SK-N-SH (cell line): Measurements from ENCODE around the gene CRYBG2. TPM values are rescaled to one million over a fixed set of nuclear protein-coding genes. Genes with fewer than 3 reads are reported as not detected.

ENCODE experiments used
- CTCF ChIA-PET: fragments of 300-600, 350-600 bp; formaldehyde crosslinking; extraction: SDS; loops from one replicate; lab custom pipeline; 2021; lab: Yijun Ruan, JAX
- POLR2A ChIA-PET: fragments of 350-600 bp; sonication (Branson Sonifier 250); formaldehyde crosslinking; extraction: SDS; loops from one replicate; lab custom pipeline; 2020; ENCODE audit warnings: antibody characterized with exemption, inconsistent platforms; lab: Yijun Ruan, JAX
- DNase-seq: peaks from one replicate; pipeline ENCODE4 v3.0.0; 2012
- H2AFZ ChIP-seq: fragments of 200-600 bp; sonication (generic); 2 replicates; pipeline ENCODE4 v1.8.1; 2016; ENCODE audit warnings: antibody characterized with exemption, mild to moderate bottlenecking, low read depth
- H3F3A ChIP-seq: fragments of 200-600 bp; sonication (generic); replicated peaks from 2 replicates; pipeline ENCODE3; 2016; ENCODE audit warnings: antibody characterized with exemption, mild to moderate bottlenecking; ENCODE audit not compliant: insufficient read depth
- H3K27ac ChIP-seq, 2 experiments: fragments of 200-500 bp in 1 of 2; fragments of 200-600 bp in 1 of 2; sonication (Bioruptor generic) in 1 of 2; sonication (generic), shearing (Covaris generic) in 1 of 2; 2 replicates each; pipeline versions ENCODE4 v1.5.1 to v1.6.1; 2014 to 2016; ENCODE audit warnings: low read depth in 2 of 2, inconsistent platforms in 1 of 2, low read length in 1 of 2, mild to moderate bottlenecking in 1 of 2, mixed read lengths in 1 of 2
- H3K27me3 ChIP-seq: fragments of 200-600 bp; sonication (generic), shearing (Covaris generic); 2 replicates; pipeline ENCODE4 v1.6.1; 2016; ENCODE audit warnings: mixed run types; ENCODE audit not compliant: insufficient read depth
- H3K36me3 ChIP-seq, 2 experiments: fragments of 200-500 bp in 1 of 2; fragments of 200-600 bp in 1 of 2; sonication (Bioruptor generic) in 1 of 2; sonication (generic) in 1 of 2; replicated peaks in 1 of 2; 2 replicates each; pipeline versions ENCODE3 to v1.5.1; 2014 to 2016; ENCODE audit warnings: low read length in 1 of 2, mild to moderate bottlenecking in 1 of 2; ENCODE audit not compliant: insufficient read depth in 2 of 2, control insufficient read depth in 1 of 2
- H3K4me1 ChIP-seq, 2 experiments: fragments of 200-500 bp in 1 of 2; fragments of 200-600 bp in 1 of 2; sonication (Bioruptor generic) in 1 of 2; sonication (generic), shearing (Covaris generic) in 1 of 2; 2 replicates each; pipeline versions ENCODE4 v1.5.1 to v1.6.1; 2014 to 2016; ENCODE audit warnings: low read depth in 1 of 2, low read length in 1 of 2, mixed run types in 1 of 2; ENCODE audit not compliant: insufficient read depth in 2 of 2, control insufficient read depth in 1 of 2
- H3K4me2 ChIP-seq: fragments of 200-600 bp; sonication (generic), shearing (Covaris generic); 2 replicates; pipeline ENCODE4 v1.6.1; 2017; ENCODE audit warnings: mixed run types
- H3K4me3 ChIP-seq, 2 experiments: fragments of 200-500 bp in 1 of 2; fragments of 200-600 bp in 1 of 2; sonication (Bioruptor generic) in 1 of 2; sonication (generic), shearing (Covaris generic) in 1 of 2; 2 replicates each; pipeline versions ENCODE4 v1.5.1 to v1.8.1; 2014 to 2016; ENCODE audit warnings: low read depth in 2 of 2, inconsistent platforms in 1 of 2, low read length in 1 of 2, mild to moderate bottlenecking in 1 of 2, mixed read lengths in 1 of 2, moderate library complexity in 1 of 2
- H3K79me2 ChIP-seq: fragments of 200-600 bp; sonication (generic); 2 replicates; pipeline ENCODE4 v1.8.1; 2017; ENCODE audit warnings: mild to moderate bottlenecking; ENCODE audit not compliant: insufficient read depth
- H3K9ac ChIP-seq: fragments of 200-600 bp; sonication (generic); 2 replicates; pipeline ENCODE4 v1.6.1; 2017; ENCODE audit warnings: mixed run types
- H3K9me2 ChIP-seq: fragments of 200-600 bp; sonication (generic); 2 replicates; pipeline ENCODE4 v1.6.1; 2017; ENCODE audit warnings: mixed run types
- H3K9me3 ChIP-seq: fragments of 200-600 bp; sonication (generic); 2 replicates; pipeline ENCODE4 v1.6.1; 2017; ENCODE audit warnings: mixed run types, mild to moderate bottlenecking, moderate library complexity
- H4K20me1 ChIP-seq: fragments of 200-600 bp; sonication (generic); 2 replicates; pipeline ENCODE4 v1.6.1; 2017; ENCODE audit warnings: mild to moderate bottlenecking, mixed run types; ENCODE audit not compliant: insufficient read depth
- ELF1 ChIP-seq: IDR thresholded peaks from 2 replicates; pipeline ENCODE4 v1.4.0; 2012
- EZH2phosphoT487 ChIP-seq: fragments of 200-600 bp; sonication (generic); IDR thresholded peaks from 2 replicates; pipeline ENCODE4 v1.6.1; 2017; ENCODE audit warnings: low read depth, mixed run types, mild to moderate bottlenecking, antibody characterized with exemption, moderate library complexity, borderline replicate concordance
- FOXJ3 ChIP-seq: sonication (generic); formaldehyde crosslinking; IDR thresholded peaks from 2 replicates; pipeline ENCODE4 v1.5.1; 2020; ENCODE audit warnings: mild to moderate bottlenecking, missing genetic modification reagents
- GABPA ChIP-seq: IDR thresholded peaks from 2 replicates; pipeline ENCODE4 v1.4.0; 2012; ENCODE audit warnings: low read depth, mild to moderate bottlenecking
- JUND ChIP-seq: IDR thresholded peaks from 2 replicates; pipeline ENCODE4 v1.4.0; 2012
- MEF2A ChIP-seq: IDR thresholded peaks from 2 replicates; pipeline ENCODE4 v1.4.0; 2012; ENCODE audit warnings: low read depth, borderline replicate concordance
- NFIC ChIP-seq: IDR thresholded peaks from 2 replicates; pipeline ENCODE4 v1.4.0; 2012; ENCODE audit warnings: borderline replicate concordance
- NRF1 ChIP-seq: IDR thresholded peaks from 2 replicates; pipeline ENCODE4 v1.6.1; 2012; ENCODE audit warnings: low read depth, mild to moderate bottlenecking, low read length
- POLR2AphosphoS5 ChIP-seq: IDR thresholded peaks from 2 replicates; pipeline ENCODE4 v1.6.1; 2012; ENCODE audit warnings: low read depth, low read length
- RXRA ChIP-seq: IDR thresholded peaks from 2 replicates; pipeline ENCODE4 v1.4.0; 2012; ENCODE audit warnings: low read depth, mild to moderate bottlenecking, borderline replicate concordance
- SIN3A ChIP-seq: IDR thresholded peaks from 2 replicates; pipeline ENCODE4 v1.6.1; 2012; ENCODE audit warnings: low read depth, mild to moderate bottlenecking, low read length, moderate library complexity, borderline replicate concordance
- TCF12 ChIP-seq: IDR thresholded peaks from 2 replicates; pipeline ENCODE4 v1.4.0; 2012
- TEAD4 ChIP-seq: IDR thresholded peaks from 2 replicates; pipeline ENCODE4 v1.4.0; 2012; ENCODE audit warnings: mild to moderate bottlenecking, borderline replicate concordance; ENCODE audit not compliant: insufficient read depth
- YY1 ChIP-seq: IDR thresholded peaks from 2 replicates; pipeline ENCODE4 v1.4.0; 2012; ENCODE audit warnings: low read depth, mild to moderate bottlenecking
- WGBS: methylation state at CpG from one replicate; pipeline ENCODE4 v1.1.6; 2017; ENCODE audit warnings: low lambda C conversion rate; 5-methylcytosine and 5-hydroxymethylcytosine counted together
- polyA plus RNA-seq, 3 experiments: library from polyadenylated mRNA; depleted of rRNA; stranded (reverse); fragments of >200 nt; gene quantifications; 2 replicates each; pipeline ENCODE4 v1.2.3, GENCODE V29; 2012
- TF ChIP-seq, protein P1 (sequence below): IDR thresholded peaks from 2 replicates; pipeline ENCODE4; 2012
- TF ChIP-seq, protein P2 (sequence below): IDR thresholded peaks from 2 replicates; pipeline ENCODE4 v1.4.0; 2012; ENCODE audit warnings: low read depth, borderline replicate concordance
- TF ChIP-seq, protein P3 (sequence below): fragments of 200-600 bp; sonication (generic); IDR thresholded peaks from 2 replicates; pipeline ENCODE4 v1.6.1; 2017; ENCODE audit warnings: antibody characterized with exemption, mild to moderate bottlenecking, moderate library complexity

Gene CRYBG2
- polyA plus RNA-seq, 1 of the 3 experiments (the other 2 are of a cell fraction) = 0.08 TPM

DNA sequence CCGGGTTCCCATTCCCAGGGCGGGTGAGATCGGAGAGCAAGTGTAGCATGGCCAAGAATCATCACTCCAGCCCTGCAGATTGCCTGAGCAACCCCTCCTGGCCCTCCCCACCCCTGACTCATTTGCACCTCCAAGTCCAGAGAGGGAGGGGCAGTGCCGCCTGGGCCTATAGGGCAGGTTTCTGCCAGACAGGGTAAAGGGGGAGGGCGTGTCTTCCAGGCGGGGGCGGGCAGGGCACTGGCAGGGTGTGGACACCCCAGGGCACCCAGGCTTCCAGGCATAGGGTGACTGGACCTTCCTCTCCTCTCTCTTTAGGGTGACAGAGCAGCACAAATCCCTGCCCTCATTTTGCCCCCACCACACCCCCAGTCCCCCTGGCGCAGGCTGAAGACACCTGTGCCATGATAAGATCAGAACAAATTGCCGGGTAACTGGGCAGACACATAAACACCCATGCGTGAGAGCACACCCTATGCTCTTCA, 3.2 kb upstream of the CRYBG2 start:
- peaks cover 25% of the 10 kb centered on the region; the same call in 1 of the 2 replicates for H3K27me3 ChIP-seq
- TF ChIP-seq ELF1 (no peak), NRF1 (no peak), FOXJ3 (CRISPR knock-in tag) (no peak), TEAD4 (no peak), POLR2AphosphoS5 (no peak), YY1 (no peak), GABPA (no peak), SIN3A (no peak), JUND (no peak), RXRA (no peak), NFIC (no peak), EZH2phosphoT487 (no peak), MEF2A (no peak), TCF12 (no peak)
- TF ChIP-seq, protein P1, sequence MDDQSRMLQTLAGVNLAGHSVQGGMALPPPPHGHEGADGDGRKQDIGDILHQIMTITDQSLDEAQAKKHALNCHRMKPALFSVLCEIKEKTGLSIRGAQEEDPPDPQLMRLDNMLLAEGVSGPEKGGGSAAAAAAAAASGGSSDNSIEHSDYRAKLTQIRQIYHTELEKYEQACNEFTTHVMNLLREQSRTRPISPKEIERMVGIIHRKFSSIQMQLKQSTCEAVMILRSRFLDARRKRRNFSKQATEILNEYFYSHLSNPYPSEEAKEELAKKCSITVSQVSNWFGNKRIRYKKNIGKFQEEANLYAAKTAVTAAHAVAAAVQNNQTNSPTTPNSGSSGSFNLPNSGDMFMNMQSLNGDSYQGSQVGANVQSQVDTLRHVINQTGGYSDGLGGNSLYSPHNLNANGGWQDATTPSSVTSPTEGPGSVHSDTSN = no peak
- TF ChIP-seq, protein P2, sequence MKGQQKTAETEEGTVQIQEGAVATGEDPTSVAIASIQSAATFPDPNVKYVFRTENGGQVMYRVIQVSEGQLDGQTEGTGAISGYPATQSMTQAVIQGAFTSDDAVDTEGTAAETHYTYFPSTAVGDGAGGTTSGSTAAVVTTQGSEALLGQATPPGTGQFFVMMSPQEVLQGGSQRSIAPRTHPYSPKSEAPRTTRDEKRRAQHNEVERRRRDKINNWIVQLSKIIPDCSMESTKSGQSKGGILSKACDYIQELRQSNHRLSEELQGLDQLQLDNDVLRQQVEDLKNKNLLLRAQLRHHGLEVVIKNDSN = no peak
- TF ChIP-seq, protein P3, sequence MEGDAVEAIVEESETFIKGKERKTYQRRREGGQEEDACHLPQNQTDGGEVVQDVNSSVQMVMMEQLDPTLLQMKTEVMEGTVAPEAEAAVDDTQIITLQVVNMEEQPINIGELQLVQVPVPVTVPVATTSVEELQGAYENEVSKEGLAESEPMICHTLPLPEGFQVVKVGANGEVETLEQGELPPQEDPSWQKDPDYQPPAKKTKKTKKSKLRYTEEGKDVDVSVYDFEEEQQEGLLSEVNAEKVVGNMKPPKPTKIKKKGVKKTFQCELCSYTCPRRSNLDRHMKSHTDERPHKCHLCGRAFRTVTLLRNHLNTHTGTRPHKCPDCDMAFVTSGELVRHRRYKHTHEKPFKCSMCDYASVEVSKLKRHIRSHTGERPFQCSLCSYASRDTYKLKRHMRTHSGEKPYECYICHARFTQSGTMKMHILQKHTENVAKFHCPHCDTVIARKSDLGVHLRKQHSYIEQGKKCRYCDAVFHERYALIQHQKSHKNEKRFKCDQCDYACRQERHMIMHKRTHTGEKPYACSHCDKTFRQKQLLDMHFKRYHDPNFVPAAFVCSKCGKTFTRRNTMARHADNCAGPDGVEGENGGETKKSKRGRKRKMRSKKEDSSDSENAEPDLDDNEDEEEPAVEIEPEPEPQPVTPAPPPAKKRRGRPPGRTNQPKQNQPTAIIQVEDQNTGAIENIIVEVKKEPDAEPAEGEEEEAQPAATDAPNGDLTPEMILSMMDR = no peak
- H3K36me3 ChIP-seq = no peaks in the 10 kb centered on the region
- no peak overlapping the region for H3K4me3 ChIP-seq
- H3K9me2 ChIP-seq = no peaks in the 10 kb centered on the region
- CTCF ChIA-PET = interaction anchor here (2.0 kb wide), 1 partner anchor 36 kb away, joined by 6 read pairs; no protein-coding TSS in a partner anchor
- H4K20me1 ChIP-seq = no peaks in the 10 kb centered on the region
- peaks cover 0 to 9% of the 10 kb centered on the region in 2 experiments; a peak in 2 of 4 replicates for H3K4me1 ChIP-seq
- H3K27ac ChIP-seq = no peak overlapping the region
- no peak for DNase-seq
- no peak overlapping the region for H2AFZ ChIP-seq
- H3K79me2 ChIP-seq = no peaks in the 10 kb centered on the region
- no peaks in the 10 kb centered on the region for H3F3A ChIP-seq
- H3K4me2 ChIP-seq = no peak overlapping the region
- POLR2A ChIA-PET = no interaction called here
- H3K9me3 ChIP-seq = no peaks in the 10 kb centered on the region
- WGBS = 54% methylated on average over 5 of the region's 10 CpGs
- no peak overlapping the region for H3K9ac ChIP-seq
